GM18526 (cell line): Measurements from ENCODE around the gene ARRB1.

Experiments
- POLR2A ChIP-seq: IDR thresholded peaks from 3 replicates; pipeline ENCODE4 v1.6.1; 2011; ENCODE audit not compliant: insufficient read length; ENCODE audit errors: extremely low read depth

The ARRB1 gene

DNA sequence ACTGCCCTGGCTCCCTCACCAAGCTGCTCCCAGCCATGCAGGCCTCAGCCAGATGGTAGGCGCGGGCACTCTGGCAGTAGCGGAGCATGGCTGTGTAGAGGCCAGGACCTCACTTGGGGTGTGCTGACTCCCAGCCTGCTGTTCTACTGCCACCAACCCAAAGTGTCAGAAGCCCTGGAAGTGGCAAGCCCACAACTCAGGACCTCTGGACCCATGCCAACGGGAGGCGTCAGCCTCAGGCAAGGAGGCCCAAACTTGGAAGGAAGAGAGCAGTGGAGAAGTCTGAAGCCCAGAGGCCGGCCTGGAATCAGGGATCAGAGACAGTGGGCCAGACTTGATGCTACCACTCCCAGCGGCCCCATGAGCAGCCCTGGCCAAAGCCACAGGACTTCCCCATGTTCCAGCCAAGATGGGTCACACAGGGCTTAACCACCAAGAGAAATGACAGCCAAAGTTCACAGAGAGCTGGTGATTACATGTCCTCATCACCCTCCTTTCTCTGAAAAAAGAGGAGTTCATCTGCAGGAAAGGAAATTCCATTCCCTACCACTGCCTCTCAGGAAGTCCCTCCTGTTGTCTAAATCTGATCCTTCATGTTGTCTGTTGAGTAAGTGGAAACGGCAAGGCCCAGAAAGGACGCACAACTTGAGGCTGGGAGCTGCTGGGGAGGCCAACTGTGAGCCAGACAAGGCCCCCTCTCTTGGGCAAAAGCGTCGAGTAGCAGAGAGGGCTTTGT is 4.4 kb downstream of the ARRB1 start:
- no peak for TF ChIP-seq POLR2A

DNA sequence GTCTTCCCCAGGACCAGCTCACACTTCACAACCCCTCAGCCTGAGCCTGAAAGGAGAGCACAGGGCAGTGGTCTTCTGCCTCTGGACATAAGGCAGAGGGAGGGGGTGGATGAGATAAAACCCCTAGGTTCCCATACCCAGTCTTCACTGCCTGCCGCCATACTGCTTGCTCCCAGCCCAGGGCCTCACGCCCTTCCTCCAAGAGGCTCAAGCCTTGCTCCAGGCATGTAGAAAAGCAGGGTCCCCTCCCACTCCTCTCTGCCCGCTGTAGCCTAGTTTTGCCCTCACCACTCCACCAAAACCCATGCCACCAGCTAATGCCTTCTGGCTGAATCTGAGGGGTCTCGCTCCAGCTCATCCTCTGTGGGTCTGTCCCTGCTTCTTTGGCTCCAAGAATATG is 5.2 kb downstream of the ARRB1 start:
- TF ChIP-seq POLR2A = no peak

DNA sequence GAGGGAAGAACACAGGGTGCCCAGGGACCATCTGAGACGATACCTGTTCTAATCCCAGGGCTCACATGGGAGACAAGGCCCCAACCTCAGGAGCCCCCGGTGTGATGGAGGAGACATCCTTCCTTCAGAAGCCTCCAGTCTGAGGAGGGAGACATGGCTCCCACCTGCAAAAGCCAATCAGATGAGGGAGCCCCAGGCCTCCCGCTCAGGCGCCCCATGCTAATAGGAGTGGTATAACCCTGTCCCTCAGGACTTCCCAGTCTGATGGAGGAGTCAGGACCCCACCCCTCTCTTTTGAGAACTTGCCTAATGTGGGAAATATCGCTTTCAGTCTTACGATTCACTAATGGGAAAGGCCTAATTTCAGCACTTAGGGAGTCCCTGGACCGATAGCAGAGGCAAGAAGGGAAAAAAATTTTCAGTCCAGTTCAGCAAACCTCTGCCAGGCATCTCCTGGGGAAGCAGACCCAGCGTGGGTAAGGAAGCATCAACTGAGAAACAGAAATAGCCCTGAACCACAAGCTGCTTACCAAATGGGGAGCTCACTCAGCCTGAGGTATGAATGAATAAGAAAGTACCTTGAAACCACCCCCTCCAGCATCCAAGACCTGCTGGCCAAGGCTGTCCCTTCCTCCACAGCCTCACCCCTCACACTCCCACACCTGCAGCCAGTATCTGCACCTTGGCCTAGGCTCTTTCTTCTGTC is 5.9 kb downstream of the ARRB1 start:
- TF ChIP-seq POLR2A = no peak

DNA sequence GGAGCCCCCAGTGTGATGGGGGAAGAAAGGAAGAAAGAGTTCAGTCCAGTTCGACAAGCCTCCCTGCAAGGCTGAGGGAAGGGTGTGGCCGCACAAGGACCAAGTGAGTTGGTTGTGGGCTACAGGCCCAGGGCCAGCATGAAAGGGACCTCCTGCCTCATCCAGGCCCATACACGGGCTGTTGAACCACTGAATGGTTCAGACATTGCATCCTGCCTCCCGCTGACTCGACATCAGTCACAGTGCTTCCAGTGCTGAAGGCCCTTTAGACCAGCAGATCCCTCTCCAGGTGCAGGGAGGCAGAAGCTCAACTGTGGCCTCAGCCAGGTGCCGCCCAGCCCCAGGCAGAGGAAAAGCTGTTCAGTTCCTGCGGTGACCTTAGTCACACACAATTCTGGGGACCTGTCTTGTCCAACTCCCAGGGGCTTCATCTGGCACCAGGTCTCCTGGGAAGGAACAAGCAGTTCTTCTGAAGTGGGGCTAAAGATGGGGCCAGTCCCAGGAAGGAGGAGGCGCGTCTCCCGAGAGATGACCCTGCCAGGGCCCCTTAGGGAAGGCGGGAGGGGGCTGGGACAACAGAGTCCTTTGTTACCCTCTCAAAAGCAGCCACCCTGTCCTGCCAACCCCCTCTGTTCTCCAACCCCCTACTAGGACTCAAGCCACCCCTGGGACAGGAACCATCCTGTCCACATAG is 6.6 kb downstream of the ARRB1 start:
- TF ChIP-seq POLR2A = no peak

DNA sequence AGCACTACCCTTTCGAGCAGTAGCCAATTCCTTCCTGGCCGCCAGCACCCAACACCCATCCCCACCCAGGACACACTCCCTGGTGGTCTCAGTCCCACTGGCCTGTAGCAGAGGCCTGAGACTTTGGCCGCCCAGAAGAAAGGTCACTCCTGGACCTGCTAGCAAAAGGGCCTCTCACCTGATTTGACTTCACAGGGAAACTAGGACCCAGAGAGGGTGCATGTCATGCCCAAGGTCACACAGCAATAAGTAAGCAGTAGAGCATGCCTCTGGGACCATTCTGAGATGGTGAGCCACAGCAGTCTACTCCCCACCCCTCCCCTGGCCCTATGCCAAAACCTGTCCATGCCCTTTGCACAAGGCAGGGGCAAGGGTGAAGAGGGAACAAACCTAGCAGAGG is 7.3 kb downstream of the ARRB1 start:
- TF ChIP-seq POLR2A = no peak

DNA sequence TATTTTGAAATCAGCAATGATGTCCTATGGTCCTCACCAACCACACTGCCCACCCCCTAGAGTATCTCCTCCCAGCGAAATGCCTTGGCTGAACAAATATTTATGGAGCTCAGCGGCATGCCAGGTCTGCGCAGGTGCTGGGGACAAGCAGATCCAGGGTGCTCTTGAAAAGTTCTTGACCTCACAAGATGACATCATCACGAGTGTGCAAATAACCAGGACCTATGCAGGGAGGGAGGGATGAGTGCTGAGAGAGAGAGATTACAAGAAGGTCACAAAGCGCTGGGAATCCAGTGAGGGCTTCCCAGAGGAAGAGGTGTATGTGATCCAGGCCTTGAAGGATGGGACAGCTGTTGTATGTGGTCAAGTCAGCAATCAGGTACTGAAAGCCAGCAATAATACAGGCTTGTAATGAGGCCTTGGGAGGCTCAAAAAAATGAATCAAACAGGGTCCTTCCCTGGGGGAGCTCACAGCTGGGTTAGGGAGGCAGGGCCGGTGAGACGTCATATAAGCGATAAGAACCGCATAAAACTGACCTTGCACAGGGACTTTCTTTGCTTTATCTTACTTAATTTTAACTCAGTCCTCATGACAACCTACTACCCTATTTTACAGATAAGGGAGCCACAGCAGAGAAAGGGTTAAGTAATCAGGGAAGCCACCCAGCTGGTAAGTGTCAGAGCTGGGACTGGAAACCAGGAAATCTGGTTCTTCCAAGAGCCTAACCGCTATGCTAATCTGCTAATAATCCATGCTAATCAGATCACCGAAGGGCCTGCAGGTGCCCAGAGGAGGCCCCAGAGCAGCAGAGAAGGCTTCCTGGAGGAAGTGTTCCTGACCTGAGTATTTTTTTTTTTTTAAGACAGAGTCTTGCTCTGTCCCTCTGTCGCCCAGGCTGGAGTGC is 8.2 kb downstream of the ARRB1 start:
- TF ChIP-seq POLR2A = no peak

DNA sequence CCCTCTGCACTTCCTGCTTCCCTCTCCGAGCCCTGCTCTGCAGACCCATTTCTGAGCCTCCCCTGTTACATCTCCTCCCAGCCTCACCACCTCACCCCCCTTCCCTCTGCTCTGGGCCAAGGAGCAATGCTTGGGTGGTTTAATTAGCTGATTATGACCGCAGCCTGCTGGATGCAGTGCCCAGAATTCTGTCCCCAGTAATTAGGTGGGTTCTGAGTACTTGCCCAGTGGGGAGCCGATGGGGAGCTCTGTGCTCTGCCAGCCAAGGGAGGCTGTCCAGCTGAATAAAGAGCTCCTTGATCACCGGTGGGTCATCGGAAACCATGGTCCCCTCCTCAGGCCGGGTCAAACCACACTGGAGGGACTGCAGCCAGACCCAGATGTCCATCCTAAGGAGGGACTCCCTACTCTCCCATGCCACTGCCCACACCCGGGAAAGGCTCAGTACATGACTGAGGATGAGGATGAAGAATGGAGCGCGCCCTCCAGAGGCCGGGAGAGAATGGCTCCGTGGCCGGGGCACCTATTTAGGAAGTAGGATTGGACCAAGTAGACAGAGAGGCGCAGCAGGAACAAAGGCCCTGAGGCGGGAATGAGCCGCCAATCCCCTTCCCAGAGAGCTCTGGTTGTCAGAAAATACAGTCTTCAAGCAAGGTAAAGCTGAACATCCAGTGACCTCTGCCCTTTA is 9.1 kb downstream of the ARRB1 start:
- TF ChIP-seq POLR2A = no peak

DNA sequence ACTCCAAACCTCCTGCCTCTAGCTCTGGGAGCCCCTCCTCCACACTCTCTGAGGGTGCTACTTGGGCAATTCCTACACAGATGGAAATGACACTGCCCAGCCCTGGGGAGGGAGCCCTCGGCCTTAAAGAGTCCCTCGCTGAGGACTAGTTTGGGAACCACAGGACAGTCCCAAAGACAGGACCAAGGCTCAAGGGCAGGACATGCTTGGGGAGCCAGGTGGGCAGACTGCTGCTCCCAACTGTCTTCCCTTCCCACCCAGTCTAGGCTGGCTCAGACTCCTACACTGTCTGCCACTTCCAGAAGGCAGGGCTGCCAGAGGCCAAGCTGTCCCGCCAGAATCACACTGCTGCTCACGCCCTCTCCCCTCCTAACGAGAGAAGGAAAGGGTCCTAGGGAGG is 9.8 kb downstream of the ARRB1 start:
- TF ChIP-seq POLR2A = no peak

DNA sequence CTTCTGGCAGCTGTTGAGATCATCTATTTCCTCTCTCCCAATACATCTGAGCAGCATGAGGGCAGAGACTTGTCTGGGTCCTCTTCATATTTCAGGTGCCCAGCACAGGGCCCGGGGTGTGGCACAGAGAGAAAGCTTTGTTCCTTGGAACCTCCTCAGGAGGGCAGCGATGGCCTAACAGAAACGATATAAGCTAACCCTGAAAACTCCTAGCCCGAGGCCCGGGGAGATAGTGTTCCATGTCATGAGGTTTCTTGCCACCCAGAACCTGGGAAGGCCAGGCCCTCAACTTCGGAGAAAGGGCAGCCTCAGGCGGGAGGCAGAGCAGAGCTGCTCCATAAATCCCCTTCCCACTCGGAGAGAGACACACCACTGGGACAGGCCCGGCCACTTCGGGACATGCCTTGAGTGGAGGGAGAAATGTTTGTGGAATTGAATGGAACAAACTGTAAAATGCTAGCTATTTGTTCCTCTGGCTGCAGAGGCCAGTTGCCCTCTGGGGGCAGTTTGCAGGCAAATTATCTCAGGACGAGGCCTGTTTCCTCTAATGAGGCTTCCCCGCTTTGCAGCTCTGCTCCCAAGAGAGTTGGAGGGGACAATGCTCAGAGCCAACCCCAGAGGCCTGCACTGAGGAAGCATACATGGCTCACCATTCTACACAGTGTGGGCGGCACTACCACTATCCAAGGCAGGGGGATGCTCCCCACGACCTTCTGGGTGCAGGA is 11.6 kb downstream of the ARRB1 start:
- TF ChIP-seq POLR2A = no peak

DNA sequence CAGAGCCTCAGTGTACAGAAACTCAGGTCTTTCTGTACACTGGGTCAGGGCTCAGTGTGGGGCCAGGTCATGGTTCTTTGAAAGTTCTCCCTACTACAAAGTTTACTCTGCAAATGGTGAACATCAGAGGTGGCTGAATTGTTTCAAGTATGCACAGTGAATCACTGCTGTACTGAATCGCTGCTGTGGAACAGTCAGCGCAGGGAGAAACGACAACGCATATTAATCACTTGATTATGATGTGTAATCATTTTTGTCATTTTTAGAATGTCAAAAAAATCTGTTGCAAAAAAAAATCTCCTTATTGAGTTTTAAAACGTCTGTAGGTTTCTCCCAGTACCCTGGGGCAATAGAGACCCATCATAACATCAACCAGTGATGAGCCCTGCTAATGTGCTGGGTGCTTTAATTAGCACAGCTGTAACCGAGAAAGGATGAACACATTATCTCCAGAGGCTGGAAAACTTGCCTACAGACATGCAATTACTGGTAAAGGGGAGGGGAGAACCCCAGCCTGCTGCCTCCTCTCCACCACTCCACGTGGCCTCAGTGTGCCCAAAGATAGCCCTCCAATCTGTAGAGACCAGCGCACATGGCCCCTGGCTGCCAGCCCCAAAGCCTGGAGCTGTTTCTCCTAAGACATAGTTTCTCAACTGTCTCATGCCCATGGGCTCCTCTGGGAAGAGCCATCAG is 12.8 kb downstream of the ARRB1 start:
- TF ChIP-seq POLR2A = no peak

DNA sequence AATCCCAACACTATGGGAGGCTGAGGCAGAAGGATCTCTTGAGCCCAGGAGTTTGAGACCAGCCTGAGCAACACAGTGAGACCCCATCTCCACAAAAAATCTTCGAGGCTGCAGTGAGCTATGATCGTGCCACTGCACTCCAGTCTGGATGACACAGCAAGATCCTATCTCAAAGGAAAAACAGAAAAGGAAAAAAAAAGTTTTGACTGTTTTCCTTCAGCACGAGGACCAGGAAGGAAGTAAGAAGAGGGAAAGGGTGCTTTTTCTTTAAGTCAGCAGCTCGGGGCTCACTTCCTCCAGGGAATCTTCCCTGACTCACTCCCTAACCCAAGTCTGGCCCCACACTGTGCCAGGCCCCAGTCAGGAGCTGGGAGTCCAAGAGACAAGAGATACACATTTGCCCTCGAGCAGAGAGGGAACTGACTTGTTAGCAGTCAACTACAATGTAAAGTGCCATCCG is 14.2 kb downstream of the ARRB1 start:
- TF ChIP-seq POLR2A = no peak

DNA sequence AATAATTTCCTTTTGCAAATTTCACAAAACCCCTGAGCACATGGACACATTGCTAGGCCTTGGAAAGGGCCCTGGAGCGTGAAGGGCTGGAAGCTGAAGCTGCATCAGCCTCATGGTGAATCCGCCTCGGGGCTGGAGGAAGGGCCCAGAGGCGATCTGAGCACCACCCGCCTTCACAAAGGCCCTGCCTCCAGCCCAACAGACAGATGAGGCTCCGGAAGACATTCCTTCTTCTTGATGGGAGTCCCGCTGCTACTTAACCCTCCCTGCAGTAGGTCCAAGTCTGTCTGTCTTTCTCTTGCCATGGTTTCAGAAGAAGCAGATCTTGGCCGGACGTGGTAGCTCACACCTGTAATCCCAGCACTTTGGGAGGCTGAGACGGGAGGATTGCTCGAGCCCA is 16.5 kb downstream of the ARRB1 start:
- no peak for TF ChIP-seq POLR2A

DNA sequence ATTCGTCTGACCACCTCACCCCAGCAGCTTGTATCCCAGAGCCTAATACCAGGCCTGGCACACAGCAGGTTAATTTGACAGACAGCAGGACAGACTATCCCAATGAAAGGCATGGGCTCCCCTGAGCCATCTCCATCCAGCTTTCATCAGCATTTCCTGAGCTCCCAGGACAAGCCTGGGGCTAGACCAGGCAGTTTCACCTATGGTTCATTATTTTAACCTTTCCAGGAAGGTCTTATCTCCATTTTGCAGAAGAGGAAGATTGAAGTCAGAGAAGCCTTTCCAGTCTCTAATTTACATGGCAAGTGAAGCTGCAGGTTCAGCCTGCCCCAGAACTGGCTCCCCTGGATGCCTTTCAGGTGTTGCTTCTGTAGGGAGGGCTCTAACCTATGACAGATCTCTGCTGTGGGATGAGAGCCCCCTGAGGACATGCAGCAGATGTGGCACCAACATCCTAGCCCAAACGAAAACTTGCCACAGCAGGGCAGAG is 17.0 kb downstream of the ARRB1 start:
- TF ChIP-seq POLR2A = no peak
